Ascending aorta (tissue), 2 donors: Measurements from ENCODE around the gene CNOT6L. TPM values are rescaled to one million over a fixed set of nuclear protein-coding genes. Genes with fewer than 3 reads are reported as not detected.

Experiments used
- DNase-seq, 2 donors: peaks; one replicate each; pipeline ENCODE4 v3.0.0-alpha.2; 2019; ENCODE audit warnings: low spot score in 2 of 2
- H3K27ac ChIP-seq, 2 donors: fragments of 200-600 bp; sonication (generic); one replicate each; pipeline ENCODE4 v1.5.1; 2016 to 2017; ENCODE audit warnings: mild to moderate bottlenecking in 1 of 2
- H3K27me3 ChIP-seq: fragments of 200-600 bp; sonication (generic); one replicate; pipeline ENCODE4 v1.5.1; 2017
- H3K36me3 ChIP-seq, 2 donors: fragments of 200-600 bp; sonication (generic); one replicate each; pipeline ENCODE4 v1.5.1; 2016
- H3K4me1 ChIP-seq, 2 donors: fragments of 200-600 bp; sonication (generic); one replicate each; pipeline ENCODE4 v1.5.1; 2016 to 2017; ENCODE audit warnings: mild to moderate bottlenecking in 1 of 2
- H3K4me3 ChIP-seq, 2 donors: fragments of 200-600 bp; sonication (generic); one replicate each; pipeline ENCODE4 v1.5.1; 2016 to 2017; ENCODE audit warnings: mild to moderate bottlenecking in 1 of 2
- H3K9me3 ChIP-seq, 2 donors: fragments of 200-600 bp; sonication (generic); one replicate each; pipeline ENCODE4 v1.5.1; 2016
- intact Hi-C: fragments of 100-400 bp; cut with DNase I; formaldehyde crosslinking; loops from one replicate; pipeline ENCODE4 v1.15.1; 2023
- total RNA-seq: library from RNA; depleted of rRNA; stranded (reverse); fragments of >200 nt; gene quantifications from one replicate; pipeline ENCODE4 v1.1.0, GENCODE V29; 2016
- TF ChIP-seq, protein P1 (sequence below), 3 experiments: fragments of 200-600 bp in 2 of 3; fragments of 450-650 bp in 1 of 3; sonication (generic) in 2 of 3; IDR thresholded peaks; one replicate each; pipeline ENCODE4 v1.5.1; 2016 to 2019; ENCODE audit warnings: antibody characterized with exemption in 3 of 3, mild to moderate bottlenecking in 1 of 3, moderate library complexity in 1 of 3

Gene CNOT6L
- total RNA-seq, 1 donor from 2014 or later: 13.1 TPM

DNA sequence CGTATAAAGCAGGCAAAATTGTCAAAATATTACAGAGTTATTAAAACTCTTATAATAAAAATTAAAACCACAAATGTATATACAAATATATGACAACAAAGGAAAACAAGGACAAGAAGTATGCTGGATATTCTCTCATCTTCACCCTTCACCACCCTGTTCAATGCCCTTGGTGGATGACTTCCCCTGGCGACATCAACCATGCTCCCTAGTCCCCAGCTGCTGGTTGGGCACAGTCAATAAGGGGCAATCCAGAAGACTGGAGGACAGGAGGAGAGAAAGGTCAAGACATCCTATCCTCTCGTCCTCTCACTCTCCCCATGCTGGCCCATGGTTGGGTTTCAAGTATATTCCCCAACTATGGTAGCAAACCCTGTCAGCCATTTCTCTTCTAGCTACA is 142.3 kb downstream of the CNOT6L start:
- Histone ChIP-seq H3K36me3 (no peaks in the 10 kb centered on the region), H3K27me3 (no peaks in the 10 kb centered on the region), H3K9me3 (no peaks in the 10 kb centered on the region), H3K4me1 (no peaks in the 10 kb centered on the region), H3K27ac (no peak overlapping the region), H3K4me3 (no peak overlapping the region)
- intact Hi-C loops: no loop called here
- DNase-seq: no peak
- TF ChIP-seq, protein P1, sequence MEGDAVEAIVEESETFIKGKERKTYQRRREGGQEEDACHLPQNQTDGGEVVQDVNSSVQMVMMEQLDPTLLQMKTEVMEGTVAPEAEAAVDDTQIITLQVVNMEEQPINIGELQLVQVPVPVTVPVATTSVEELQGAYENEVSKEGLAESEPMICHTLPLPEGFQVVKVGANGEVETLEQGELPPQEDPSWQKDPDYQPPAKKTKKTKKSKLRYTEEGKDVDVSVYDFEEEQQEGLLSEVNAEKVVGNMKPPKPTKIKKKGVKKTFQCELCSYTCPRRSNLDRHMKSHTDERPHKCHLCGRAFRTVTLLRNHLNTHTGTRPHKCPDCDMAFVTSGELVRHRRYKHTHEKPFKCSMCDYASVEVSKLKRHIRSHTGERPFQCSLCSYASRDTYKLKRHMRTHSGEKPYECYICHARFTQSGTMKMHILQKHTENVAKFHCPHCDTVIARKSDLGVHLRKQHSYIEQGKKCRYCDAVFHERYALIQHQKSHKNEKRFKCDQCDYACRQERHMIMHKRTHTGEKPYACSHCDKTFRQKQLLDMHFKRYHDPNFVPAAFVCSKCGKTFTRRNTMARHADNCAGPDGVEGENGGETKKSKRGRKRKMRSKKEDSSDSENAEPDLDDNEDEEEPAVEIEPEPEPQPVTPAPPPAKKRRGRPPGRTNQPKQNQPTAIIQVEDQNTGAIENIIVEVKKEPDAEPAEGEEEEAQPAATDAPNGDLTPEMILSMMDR (IDR thresholded peaks at IDR 0.05): no peak

DNA sequence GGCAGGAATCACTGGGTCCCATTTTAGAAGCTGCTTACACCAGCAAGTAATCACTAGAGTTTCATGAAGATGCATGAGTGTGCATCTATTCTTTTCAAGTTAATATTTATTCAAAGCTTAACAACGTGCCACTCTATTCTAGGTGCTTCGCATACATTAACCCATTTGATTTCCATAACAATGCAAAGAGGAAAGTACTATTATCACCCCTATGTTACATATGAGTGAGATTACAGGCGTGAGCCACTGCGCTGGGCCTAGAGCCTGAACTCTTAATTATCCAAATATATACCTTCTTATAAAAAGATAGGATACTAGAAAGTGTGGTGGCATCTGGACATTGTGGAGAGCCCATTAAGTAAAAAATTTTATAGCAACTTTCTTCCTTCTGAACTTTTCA is 148.1 kb downstream of the CNOT6L start:
- H3K9me3 ChIP-seq: no peaks in the 10 kb centered on the region
- no peak overlapping the region for H3K27ac ChIP-seq
- H3K36me3 ChIP-seq: no peaks in the 10 kb centered on the region
- TF ChIP-seq, protein P1 (IDR thresholded peaks at IDR 0.05): no peak
- DNase-seq: no peak
- no peak overlapping the region for H3K4me3 ChIP-seq
- no peaks in the 10 kb centered on the region for H3K27me3 ChIP-seq
- no peaks in the 10 kb centered on the region for H3K4me1 ChIP-seq
- intact Hi-C loops: no loop called here

DNA sequence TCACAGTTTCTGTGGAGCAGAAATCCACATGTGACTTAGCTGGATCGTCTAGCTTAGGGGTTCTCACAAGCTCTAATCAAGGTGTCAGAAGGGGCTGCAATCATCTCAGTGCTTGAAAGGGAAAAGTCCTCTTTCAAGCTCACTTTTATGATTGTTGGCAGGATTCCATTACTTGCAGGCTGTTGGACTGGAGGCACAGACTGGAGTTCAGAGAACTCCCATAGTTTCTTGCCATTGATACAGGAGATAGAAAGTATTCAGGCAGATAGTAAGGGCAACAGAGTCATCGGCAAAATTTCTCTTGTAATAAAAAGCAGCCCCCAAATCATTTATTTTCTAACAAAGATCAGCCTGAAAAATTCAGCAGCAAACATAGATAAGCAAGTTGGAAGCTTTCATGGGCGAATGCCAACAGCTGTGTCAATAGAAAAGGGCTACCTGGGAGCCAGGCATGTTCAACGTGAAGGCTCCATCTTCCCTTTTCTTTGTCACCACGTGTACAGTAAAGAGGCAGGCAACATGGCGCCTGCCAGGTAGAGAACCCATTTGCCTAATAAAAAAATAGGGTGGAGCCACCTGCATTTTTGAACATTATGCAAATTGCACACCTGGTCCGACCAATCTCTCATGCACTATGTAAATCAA is 149.1 kb downstream of the CNOT6L start:
- TF ChIP-seq, protein P1 (IDR thresholded peaks at IDR 0.05): no peak
- H3K27me3 ChIP-seq: no peaks in the 10 kb centered on the region
- H3K4me3 ChIP-seq: no peak overlapping the region
- no peaks in the 10 kb centered on the region for H3K9me3 ChIP-seq
- no peak for DNase-seq
- no peaks in the 10 kb centered on the region for H3K36me3 ChIP-seq
- intact Hi-C loops: no loop called here
- H3K4me1 ChIP-seq: no peaks in the 10 kb centered on the region
- H3K27ac ChIP-seq: no peak overlapping the region

DNA sequence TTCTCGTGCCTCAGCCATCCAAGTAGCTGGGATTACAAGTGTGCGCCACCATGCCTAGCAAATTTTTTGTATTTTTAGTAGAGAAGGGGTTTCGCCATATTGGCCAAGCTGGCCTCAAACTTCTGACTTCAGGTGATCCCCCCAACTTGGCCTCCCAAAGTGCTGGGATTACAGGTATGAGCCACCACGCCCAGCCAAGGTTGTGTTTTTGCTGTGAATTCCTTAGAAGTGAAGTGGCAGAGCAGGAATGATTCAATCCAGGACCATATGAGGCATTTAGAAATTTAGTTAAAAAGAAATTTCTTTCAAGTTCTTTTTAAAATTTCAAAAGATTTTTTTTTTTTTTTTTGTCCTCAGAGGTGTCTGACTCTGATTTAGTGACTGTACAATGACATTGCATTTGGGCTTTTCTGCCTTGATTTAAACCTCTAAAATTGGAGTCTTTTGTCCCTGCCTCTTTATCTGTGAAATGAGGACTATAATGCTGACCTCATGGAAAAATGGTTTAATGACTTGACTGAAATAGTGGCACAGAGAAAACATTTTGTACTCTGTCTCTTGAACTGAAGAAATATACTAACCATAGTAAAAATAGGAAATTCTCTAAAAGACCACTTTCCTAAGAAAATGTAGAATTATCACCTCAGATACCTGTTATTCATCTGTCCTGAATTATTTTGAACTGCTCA is 153.6 kb downstream of the CNOT6L start:
- TF ChIP-seq, protein P1 (IDR thresholded peaks at IDR 0.05): no peak
- no peak for DNase-seq
- Histone ChIP-seq H3K9me3 (no peaks in the 10 kb centered on the region), H3K27ac (no peak overlapping the region), H3K4me1 (no peaks in the 10 kb centered on the region), H3K4me3 (no peak overlapping the region), H3K27me3 (no peaks in the 10 kb centered on the region), H3K36me3 (no peaks in the 10 kb centered on the region)
- intact Hi-C loops: no loop called here

Other genes starting within 250 kb of the CNOT6L start
- not detected for gene CXCL13, start 213.5 kb downstream of the CNOT6L start, total RNA-seq
- 6.2 TPM for gene MRPL1, start 43.5 kb upstream of the CNOT6L start, total RNA-seq
- gene FRAS1, start 238.0 kb upstream of the CNOT6L start, total RNA-seq: 0.75 TPM